A549 treated with AZD2906 at 1 μM for 4 hours (cell line): ENCODE data around the gene IPO9. TPM values are rescaled to one million over a fixed set of nuclear protein-coding genes. Genes with fewer than 3 reads are reported as not detected.

Experiments used
- total RNA-seq: library from RNA; stranded (reverse); fragments of 200-300 nt; extraction: Qiagen RNA extraction; gene quantifications from 5 replicates; pipeline ENCODE4 v1.2.3, GENCODE V29; 2022

The IPO9 gene
- total RNA-seq = 24.6 to 43.9 TPM (median 39.6 TPM) in 5 replicates

DNA sequence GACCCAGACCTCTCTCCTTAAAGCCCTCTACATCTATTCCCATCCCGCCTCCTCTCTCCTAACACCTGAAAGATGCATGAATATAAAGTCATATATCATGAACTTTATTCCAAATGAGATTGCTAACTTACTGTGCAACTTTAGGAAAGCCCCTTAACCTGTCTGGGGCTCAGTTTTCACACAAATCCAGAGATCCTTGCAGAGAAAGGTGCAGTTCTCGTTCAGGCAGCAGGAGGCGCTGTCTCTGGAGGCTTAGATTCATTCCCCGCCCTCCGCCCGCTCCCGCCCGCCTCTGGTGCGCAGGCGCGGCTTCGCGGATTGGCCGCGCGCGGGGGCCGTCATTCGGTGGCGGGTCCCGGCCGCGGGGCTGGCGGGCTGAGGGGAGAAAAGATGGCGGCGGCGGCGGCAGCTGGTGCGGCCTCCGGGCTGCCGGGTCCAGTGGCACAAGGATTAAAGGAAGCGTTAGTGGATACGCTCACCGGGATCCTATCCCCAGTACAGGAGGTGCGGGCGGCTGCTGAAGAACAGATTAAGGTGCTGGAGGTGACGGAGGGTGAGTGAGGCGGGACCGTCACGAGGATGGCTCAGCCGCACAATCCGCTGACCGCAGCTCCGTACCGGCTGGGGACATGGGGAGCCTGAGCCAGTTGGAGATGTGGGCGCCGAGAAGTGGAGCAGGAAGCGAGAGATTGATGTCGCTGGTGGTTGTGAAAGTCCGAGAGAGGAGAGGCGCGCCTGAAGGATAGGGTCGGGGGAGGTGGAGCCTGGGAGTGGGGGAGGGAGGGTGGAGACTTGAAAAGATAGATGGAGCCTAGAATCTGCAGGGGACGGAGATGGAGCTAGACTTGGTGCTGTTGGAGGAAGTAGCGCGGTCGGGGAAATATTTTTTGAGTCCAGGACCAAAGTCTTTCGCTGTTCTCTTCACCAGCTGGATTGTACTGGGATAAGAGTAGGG is at the start of gene IPO9:
Gene IPO9, plus strand, starts transcription at position 338 of the 955 bp plus-strand sequence. Its CDS starts 53 bp downstream, at position 391.

DNA sequence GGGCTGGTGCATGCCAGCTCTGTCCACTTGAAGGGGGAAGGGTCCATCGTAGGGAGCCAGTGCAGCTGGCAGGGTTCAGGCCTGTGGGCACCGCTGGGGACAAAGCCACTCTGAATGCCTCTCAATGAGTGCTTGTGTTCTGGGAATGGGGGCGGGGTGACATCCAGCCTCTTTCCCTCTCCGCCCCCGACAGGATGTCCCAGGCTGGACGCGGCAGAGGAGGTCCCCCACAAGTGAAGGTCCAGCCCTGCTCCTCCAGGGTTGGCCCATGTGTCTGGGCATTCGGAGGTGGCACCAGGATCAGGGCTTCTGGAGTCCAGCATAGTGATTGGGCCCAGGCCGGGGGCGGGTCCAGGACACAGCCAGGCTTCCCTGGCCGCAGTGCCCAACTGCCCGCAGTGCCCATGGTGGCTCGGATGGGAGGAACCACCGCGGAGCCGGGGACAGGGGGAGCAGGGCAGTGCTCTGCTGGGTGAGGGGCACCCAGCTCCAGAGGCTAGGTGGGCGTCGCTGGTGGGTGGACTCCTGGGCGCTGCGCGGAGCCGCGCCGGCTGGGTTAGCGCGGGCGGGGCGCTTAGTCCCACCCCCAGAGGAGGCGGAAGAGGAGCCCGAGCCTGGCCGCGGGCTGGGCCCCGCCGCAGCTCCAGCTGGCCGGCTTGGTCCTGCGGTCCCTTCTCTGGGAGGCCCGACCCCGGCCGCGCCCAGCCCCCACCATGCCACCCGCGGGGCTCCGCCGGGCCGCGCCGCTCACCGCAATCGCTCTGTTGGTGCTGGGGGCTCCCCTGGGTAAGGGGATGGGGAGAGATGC is 59.5 kb downstream of the IPO9 start, which contains the start of gene SHISA4:
Gene SHISA4, plus strand, starts transcription at position 617 of the 808 bp plus-strand sequence. Its CDS starts 97 bp downstream, at position 714.

Other genes starting within 250 kb of the IPO9 start
- gene SHISA4, start 59.7 kb downstream of the IPO9 start, total RNA-seq = 12.9 to 19.3 TPM (median 17.4 TPM) in 5 replicates
- not detected in 5 replicates for gene LMOD1, start 117.4 kb downstream of the IPO9 start, total RNA-seq
- gene TIMM17A, start 126.3 kb downstream of the IPO9 start, total RNA-seq = 90.1 to 137 TPM (median 94.7 TPM) in 5 replicates
- gene RNPEP, start 153.5 kb downstream of the IPO9 start, total RNA-seq = 83.6 to 90.3 TPM (median 85.8 TPM) in 5 replicates
- 104 to 139 TPM (median 124 TPM) in 5 replicates for gene ELF3, start 181.4 kb downstream of the IPO9 start, total RNA-seq